ENCODE data around the gene MFAP3L. TPM values are rescaled to one million over a fixed set of nuclear protein-coding genes. Genes with fewer than 3 reads are reported as not detected.

The MFAP3L gene
- polyA plus RNA-seq, 3 donors: 0.01 to 0.18 TPM; not detected in 1

DNA sequence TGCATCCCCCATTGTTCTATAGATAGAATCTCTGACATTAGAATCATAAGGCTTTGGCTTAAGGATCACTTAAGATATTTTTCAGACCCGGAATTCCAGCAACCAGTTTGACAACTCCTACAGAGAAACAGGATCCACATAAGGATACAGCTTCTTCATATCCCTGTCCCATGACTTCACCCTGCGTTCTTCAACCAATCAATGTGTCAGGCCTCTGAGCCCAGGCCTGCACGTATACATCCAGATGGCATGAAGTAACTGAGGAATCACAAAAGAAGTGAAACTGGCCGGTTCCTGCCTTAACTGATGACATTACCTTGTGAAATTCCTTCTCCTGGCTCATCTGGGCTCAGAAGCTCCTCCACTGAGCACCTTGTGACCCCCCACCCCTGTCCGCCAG is 85.1 kb downstream of the MFAP3L start:
- Histone ChIP-seq H3K4me1 (ENCODE audit: control insufficient read depth in 1 of 2, insufficient read depth in 2 of 2, low read length in 2 of 2) (no peaks in the 10 kb centered on the region), H3K9me3 (replicated peaks in 1 of 2; ENCODE audit: control insufficient read depth in 1 of 2, insufficient read depth in 1 of 2, low read length in 2 of 2) (peaks cover 0 to 9% of the 10 kb centered on the region in 2 donors), H4K20me1 (ENCODE audit: insufficient read depth, low read length) (no peaks in the 10 kb centered on the region), H3K9ac (ENCODE audit: insufficient read depth, low read length, poor library complexity, severe bottlenecking) (no peak overlapping the region), H2AFZ (ENCODE audit: insufficient read depth, low read depth, low read length, poor library complexity, severe bottlenecking) (no peak overlapping the region), H3K4me2 (replicated peaks; ENCODE audit: extremely low read depth, low read length, poor library complexity, severe bottlenecking) (no peak overlapping the region), H3K36me3 (replicated peaks in 1 of 2; ENCODE audit: control insufficient read depth in 1 of 2, insufficient read depth in 2 of 2, low read length in 2 of 2) (no peaks in the 10 kb centered on the region), H3K79me2 (ENCODE audit: insufficient read depth, low read length) (no peaks in the 10 kb centered on the region), H3K27me3 (ENCODE audit: control insufficient read depth in 2 of 2, insufficient read depth in 2 of 2, low read length in 2 of 2) (no peaks in the 10 kb centered on the region), H3K4me3 (replicated peaks in 1 of 3; ENCODE audit: low read depth in 2 of 3, low read length in 3 of 3) (no peak overlapping the region), H3K27ac (ENCODE audit: low read depth in 1 of 2, low read length in 2 of 2) (no peak overlapping the region)
- Mint-ChIP-seq H3K27me3 (ENCODE audit: low read depth in 3 of 3) (peaks cover 0 to 5% (median 1%) of the 10 kb centered on the region in 3 donors), H3K4me1 (peaks cover 15% of the 10 kb centered on the region), H3K27ac (no peak overlapping the region), H3K4me3 (no peak overlapping the region), H3K36me3 (no peaks in the 10 kb centered on the region), H3K9me3 (peaks cover 0 to 18% (median 7%) of the 10 kb centered on the region in 7 donors)
- TF ChIP-seq, protein P1, sequence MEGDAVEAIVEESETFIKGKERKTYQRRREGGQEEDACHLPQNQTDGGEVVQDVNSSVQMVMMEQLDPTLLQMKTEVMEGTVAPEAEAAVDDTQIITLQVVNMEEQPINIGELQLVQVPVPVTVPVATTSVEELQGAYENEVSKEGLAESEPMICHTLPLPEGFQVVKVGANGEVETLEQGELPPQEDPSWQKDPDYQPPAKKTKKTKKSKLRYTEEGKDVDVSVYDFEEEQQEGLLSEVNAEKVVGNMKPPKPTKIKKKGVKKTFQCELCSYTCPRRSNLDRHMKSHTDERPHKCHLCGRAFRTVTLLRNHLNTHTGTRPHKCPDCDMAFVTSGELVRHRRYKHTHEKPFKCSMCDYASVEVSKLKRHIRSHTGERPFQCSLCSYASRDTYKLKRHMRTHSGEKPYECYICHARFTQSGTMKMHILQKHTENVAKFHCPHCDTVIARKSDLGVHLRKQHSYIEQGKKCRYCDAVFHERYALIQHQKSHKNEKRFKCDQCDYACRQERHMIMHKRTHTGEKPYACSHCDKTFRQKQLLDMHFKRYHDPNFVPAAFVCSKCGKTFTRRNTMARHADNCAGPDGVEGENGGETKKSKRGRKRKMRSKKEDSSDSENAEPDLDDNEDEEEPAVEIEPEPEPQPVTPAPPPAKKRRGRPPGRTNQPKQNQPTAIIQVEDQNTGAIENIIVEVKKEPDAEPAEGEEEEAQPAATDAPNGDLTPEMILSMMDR (IDR thresholded peaks at IDR 0.05): no peak
- intact Hi-C loops (cut with micrococcal nuclease): no loop called here
- DNase-seq: no peak
- WGBS (ENCODE audit: insufficient coverage): 77% methylated on average over 4 of the region's 5 CpGs

DNA sequence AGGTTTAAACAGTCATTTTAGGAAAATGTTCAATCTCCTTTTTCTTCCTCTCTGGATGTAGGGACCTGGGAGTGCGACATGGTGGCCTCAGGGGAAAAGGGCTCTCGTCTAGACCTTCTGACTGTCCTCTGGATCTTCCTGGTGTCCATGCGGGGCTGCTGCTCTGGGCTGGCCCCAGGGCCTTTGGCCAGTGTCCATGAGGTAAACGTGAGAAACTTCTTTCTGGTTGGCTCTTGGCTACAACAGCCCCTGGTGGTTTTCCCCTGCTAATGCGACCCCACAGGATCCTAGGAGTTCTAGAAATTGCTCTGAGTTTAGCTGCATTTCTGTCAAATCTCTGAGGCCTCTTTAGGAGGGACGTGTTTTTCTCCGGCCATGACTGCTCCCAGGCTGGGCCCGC is 85.7 kb downstream of the MFAP3L start:
- WGBS (ENCODE audit: insufficient coverage): 94% methylated on average over 7 of the region's 8 CpGs
- intact Hi-C loops (cut with micrococcal nuclease): no loop called here
- Mint-ChIP-seq H3K4me3 (no peak overlapping the region), H3K9me3 (peaks cover 0 to 18% (median 7%) of the 10 kb centered on the region in 7 donors), H3K27ac (no peak overlapping the region), H3K4me1 (peaks cover 15% of the 10 kb centered on the region), H3K27me3 (ENCODE audit: low read depth in 3 of 3) (peaks cover 0 to 5% (median 1%) of the 10 kb centered on the region in 3 donors), H3K36me3 (no peaks in the 10 kb centered on the region)
- Histone ChIP-seq H3K27ac (ENCODE audit: low read depth in 1 of 2, low read length in 2 of 2) (no peak overlapping the region), H3K79me2 (ENCODE audit: insufficient read depth, low read length) (no peaks in the 10 kb centered on the region), H4K20me1 (ENCODE audit: insufficient read depth, low read length) (no peaks in the 10 kb centered on the region), H3K9me3 (replicated peaks in 1 of 2; ENCODE audit: control insufficient read depth in 1 of 2, insufficient read depth in 1 of 2, low read length in 2 of 2) (peaks cover 0 to 9% of the 10 kb centered on the region in 2 donors), H3K4me3 (replicated peaks in 1 of 3; ENCODE audit: low read depth in 2 of 3, low read length in 3 of 3) (no peak overlapping the region), H3K27me3 (ENCODE audit: control insufficient read depth in 2 of 2, insufficient read depth in 2 of 2, low read length in 2 of 2) (no peaks in the 10 kb centered on the region), H3K4me2 (replicated peaks; ENCODE audit: extremely low read depth, low read length, poor library complexity, severe bottlenecking) (no peak overlapping the region), H2AFZ (ENCODE audit: insufficient read depth, low read depth, low read length, poor library complexity, severe bottlenecking) (no peak overlapping the region), H3K36me3 (replicated peaks in 1 of 2; ENCODE audit: control insufficient read depth in 1 of 2, insufficient read depth in 2 of 2, low read length in 2 of 2) (no peaks in the 10 kb centered on the region), H3K9ac (ENCODE audit: insufficient read depth, low read length, poor library complexity, severe bottlenecking) (no peak overlapping the region), H3K4me1 (ENCODE audit: control insufficient read depth in 1 of 2, insufficient read depth in 2 of 2, low read length in 2 of 2) (no peaks in the 10 kb centered on the region)
- DNase-seq: no peak
- TF ChIP-seq, protein P1 (IDR thresholded peaks at IDR 0.05): no peak

Other genes with a start within 250 kb of the MFAP3L start
- gene AADAT, start 63.6 kb upstream of the MFAP3L start, polyA plus RNA-seq: not detected